Measurements from ENCODE around the gene RAP1GDS1.

Gene RAP1GDS1

DNA sequence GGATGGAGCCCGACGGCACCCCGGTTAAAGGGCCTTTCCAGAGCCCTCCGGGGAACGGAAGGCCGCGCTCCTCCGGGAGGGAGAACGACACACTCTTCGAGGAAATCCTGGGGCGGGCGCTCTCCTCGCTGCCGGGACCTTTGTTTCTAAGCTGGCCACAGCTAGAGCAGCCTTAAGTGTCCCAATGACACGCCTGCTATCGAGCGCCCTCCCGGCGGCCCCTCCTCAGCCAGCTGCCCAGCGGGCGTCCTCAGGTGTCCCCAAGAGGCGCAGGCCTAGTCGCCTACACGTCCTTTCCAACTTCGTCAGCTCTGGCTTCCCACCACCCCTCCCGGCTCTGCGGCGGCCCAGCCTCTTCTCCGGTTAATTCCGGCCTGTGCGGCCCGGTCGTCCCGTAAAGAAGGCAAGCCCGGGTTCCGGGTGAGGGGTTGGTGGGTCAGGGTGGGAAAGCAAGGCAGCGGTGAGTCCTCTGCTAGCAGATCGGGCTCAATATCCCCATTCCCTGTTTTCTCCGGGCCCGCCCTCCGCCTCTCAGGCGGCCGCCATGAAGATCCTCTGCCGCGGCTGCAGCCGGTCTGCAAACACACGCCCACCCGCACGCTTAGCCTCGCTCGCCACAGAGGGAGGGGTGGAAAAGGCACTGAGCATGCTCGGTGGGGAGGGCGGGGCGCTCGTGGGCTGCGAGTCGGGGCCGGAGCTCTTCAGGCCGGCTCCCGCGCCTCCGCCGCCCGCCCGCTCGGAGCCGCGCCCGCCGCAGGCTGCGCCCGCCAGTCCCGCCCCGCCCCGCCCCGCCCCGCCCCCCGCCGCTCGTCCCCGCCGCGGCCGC is at the start of gene RAP1GDS1:
TSS of gene RAP1GDS1 (plus strand) at position 806 of the 826 bp plus-strand sequence. CDS start 182 bp downstream, outside the sequence.
- peak; percentile 87 to 92 for DNase-seq (ENCODE audit: low read depth in 2 of 2)

DNA sequence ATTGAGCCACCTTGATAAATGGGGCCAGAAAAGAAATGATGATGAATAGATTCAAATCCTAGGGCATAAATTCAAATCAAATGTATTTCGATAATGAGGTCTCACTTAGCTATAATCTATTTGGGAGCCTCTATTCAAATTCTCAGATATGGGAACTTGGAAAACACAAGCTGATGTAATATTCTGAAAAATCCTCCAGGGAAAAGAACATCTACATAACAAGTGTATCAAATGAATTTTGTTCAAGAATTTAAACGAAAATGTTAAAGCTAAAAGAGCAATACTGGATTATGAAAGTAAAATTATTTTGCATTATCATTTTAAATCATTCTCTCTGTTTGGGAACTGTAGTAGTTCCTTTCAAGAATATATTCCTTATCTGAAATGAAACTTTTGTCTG is 38.9 kb upstream of the RAP1GDS1 start:
- no peak for DNase-seq (ENCODE audit: low read depth in 2 of 2)

- DNase-seq (ENCODE audit: low read depth in 2 of 2), result no peak
Observed at GRCh38 chr4:98226396-98226795, 34.8 kb upstream of the RAP1GDS1 start.

GRCh38 chr4:98230961-98231360 is 30.2 kb upstream of the RAP1GDS1 start:
- no peak for DNase-seq (ENCODE audit: low read depth in 2 of 2)

DNA sequence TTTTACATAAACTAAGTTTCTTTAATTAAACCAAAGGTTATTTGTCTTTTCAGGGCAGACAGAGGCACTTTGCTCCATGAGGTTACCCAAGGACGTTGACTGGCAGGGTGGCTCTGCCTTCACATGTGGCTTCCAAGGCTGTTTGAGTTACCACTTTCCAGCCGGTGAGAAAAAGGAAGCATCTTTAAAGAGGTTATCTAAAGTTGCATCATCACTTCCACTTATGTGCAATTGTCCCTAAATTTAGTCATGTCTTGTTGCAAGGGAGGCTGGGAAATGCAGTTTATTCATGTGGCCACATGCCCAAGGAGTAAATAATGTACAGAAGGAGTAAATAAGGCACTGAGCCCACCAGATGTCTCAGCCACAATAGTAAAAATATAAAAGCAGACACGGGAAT is 29.0 kb upstream of the RAP1GDS1 start:
- no peak for DNase-seq (ENCODE audit: low read depth in 2 of 2)

- DNase-seq (ENCODE audit: low read depth in 2 of 2), result no peak
Observed at GRCh38 chr4:98237204-98237603, 24.0 kb upstream of the RAP1GDS1 start.

DNA sequence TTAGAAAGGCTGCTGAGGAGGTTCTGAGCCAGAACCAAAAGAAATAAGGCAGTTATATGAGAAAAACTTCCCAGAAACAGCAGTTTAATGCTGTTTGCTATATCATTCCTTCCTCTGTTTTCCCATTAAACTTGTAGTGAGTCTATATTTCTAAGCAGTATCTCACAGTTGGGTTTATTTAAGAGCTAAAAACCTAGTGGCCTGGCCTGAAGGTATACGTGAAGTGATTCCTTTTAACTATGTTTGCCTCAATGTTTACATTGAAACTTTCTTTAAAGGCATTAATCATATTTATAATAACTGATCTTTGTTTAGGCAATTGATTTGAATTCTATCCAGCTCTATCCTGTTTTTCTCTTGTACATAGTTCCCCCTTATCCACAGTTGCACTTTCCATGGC is 19.1 kb upstream of the RAP1GDS1 start:
- DNase-seq (ENCODE audit: low read depth in 2 of 2), result no peak

GRCh38 chr4:98242538-98242937 is 18.6 kb upstream of the RAP1GDS1 start:
- no peak for DNase-seq (ENCODE audit: low read depth in 2 of 2)

DNA sequence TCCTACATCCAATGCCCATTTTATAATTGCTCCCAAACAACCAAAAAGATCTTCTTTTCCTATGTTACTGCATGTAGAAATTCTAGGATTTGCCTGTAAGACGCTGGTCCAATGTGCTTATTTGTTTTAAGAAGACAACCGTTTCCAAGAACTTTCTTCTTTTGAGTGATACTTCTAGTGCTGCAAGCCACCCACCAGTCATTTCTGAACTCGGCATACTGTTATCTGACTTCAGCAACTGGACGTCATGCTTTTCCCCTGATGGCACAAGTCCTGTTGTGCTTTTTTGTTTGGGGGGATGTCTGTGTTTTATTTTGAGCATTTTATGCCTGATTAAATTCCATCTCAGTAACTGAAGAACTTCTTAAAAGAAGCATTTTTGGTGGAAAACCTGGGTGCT is 16.0 kb upstream of the RAP1GDS1 start:
- DNase-seq (ENCODE audit: low read depth in 2 of 2), result no peak

GRCh38 chr4:98248934-98249333 is 12.2 kb upstream of the RAP1GDS1 start:
- DNase-seq (ENCODE audit: low read depth in 2 of 2), result no peak

DNA sequence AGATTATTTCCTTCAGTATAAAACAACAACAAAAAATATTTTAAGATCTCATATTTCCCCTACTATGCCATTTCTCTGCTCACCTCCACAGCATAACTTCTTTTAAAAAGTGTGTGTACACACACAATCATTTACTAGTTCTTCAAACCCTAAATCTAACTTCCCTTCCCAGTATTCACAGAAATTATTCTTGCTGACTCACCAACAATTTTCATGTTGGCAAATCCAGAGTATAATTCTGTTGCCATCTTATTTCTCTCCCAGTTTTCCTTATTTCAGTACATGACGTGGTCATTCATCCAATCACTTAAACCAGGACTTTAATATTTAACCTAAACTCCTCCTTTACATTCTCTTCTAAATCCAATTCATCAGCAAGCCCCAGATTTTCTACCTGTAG is 11.4 kb upstream of the RAP1GDS1 start:
- no peak for DNase-seq (ENCODE audit: low read depth in 2 of 2)

DNA sequence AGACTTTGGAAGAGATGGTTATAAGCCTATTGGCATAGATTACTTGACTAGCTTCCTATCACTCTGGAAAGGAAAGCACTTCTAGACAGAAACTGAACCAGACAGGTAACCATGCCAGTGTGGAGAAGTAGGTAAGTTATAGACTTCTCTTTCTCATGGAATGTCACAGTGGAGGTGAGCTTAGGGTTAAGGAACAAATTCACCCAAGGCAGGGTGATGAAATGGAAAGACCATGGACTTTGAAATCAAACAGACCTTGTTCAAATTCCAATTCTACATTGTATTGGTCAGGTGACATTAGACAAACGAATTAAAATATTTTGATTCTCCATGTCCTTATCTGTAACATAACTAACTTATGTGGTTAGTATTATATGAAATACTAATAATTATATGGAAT is 7.7 kb upstream of the RAP1GDS1 start:
- DNase-seq (ENCODE audit: low read depth in 2 of 2), result no peak

- DNase-seq (ENCODE audit: low read depth in 2 of 2), result peak; percentile 7 to 8
Observed at GRCh38 chr4:98260047-98260578, 1.1 kb upstream of the RAP1GDS1 start.

DNA sequence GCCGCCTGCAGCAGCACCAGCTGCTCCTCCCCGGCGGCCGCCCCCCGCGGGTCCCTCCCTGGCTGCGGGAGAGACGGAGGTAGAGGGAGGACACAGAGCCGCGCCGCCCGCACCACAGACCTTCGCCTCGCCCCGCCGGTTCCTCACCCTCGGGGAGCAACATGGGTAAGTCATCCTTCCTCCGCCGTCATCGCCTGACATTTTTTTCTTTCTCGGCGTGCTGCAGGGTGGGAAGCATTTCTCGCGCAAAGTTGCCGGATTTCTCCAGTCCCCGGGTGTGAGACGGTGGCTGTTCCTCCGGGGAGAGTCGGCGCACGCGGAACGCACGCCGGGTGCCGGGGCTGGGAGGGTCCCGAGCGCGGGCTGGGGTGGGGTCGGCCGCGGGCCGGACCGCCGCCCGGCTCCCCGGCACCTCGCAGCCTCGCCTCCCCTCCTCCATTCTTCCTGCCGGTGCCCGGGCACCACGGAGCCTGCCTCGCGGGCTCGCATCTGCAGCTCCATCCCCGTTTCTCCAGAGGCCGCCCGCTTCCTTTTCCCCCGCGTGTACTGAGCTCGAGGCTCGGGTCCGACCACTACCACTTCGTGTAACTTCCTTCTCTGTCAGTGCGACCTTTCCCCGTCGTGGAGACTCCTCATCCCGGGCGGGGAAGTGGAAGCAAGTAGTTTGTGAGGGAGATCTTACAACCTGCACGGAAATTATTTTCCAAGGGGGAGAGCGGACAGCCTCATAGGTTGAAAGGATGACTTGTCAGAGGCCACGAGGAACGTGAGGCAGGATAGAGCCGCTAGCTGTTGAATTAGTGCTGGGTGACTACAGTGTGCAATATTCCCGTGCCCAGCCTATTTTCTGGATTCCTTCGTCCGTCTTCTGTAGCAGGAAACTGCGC is 464 bp downstream of the RAP1GDS1 start:
- DNase-seq (ENCODE audit: low read depth in 2 of 2), result peak; percentile 5 to 6

DNA sequence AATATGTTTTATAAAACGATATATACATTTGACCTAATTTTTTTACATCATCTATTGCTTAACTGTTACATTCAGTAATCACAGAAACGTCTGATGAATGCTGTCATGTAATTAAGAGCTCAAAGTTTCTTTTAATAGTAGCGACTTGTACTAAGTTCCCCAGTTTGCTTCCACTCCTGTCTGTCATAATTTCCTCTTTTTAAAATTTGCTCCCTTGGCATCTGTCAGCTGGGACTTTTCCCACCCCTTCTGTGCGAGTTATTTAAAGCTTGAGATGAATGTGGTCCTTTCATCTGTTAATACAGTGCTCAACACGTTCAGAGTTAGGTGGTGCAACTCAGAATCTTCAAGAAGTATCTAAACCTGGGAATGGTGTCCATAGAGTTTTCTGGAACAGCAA is 1.2 kb downstream of the RAP1GDS1 start:
- no peak for DNase-seq (ENCODE audit: low read depth in 2 of 2)

- DNase-seq (ENCODE audit: low read depth in 2 of 2), result no peak
Observed at GRCh38 chr4:98267498-98267897, 6.3 kb downstream of the RAP1GDS1 start.

- no peak for DNase-seq (ENCODE audit: low read depth in 2 of 2)
Observed at GRCh38 chr4:98275145-98275544, 14.0 kb downstream of the RAP1GDS1 start.

GRCh38 chr4:98283219-98284189 is 22.3 kb downstream of the RAP1GDS1 start:
- no peak for DNase-seq (ENCODE audit: low read depth in 2 of 2)

- DNase-seq (ENCODE audit: low read depth in 2 of 2), result no peak
Observed at GRCh38 chr4:98284640-98285046, 23.5 kb downstream of the RAP1GDS1 start.

DNA sequence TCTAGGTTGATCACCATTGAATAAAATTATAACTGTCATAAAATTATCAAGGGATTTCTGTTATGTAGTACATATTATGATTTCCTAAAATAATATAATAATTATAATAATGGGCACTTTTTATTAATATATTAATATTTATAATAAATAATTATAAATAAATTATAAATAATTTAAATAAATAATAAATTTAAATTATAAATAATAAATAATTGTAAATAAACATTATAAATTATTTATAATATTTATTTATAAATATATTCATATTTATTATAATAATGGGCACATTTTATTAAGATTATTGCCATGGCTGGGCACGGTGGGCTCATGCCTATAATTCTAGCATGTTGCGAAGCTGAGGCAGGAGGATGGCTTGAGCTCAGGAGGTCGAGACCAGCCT is 24.5 kb downstream of the RAP1GDS1 start:
- no peak for DNase-seq (ENCODE audit: low read depth in 2 of 2)

GRCh38 chr4:98287328-98287727 is 26.1 kb downstream of the RAP1GDS1 start:
- no peak for DNase-seq (ENCODE audit: low read depth in 2 of 2)
